K562 (cell line): ENCODE results near the gene MEIOB. TPM values are rescaled to one million over a fixed set of nuclear protein-coding genes. Genes with fewer than 3 reads are reported as not detected.
A peak's percentile ranks its signal among the peaks of the same experiment; 100 is the strongest.

ENCODE experiments used
- ATAC-seq: fragments of 200-7000 bp; cut with Tn5 transposase; 3 replicates; pipeline ENCODE4 v1.9.1; 2020; ENCODE audit warnings: moderate library complexity
- BruUV-seq: library from RNA; stranded (reverse); fragments of 400-500 nt; replicated peaks from 2 replicates; lab custom pipeline; 2021; lab: Mats Ljungman, UMichigan
- CTCF ChIA-PET: fragments of 300-600 bp; formaldehyde crosslinking; extraction: SDS; loops from one replicate; lab custom pipeline; 2021; ENCODE audit warnings: low intra/inter-chr PET ratio; lab: Yijun Ruan, JAX
- POLR2A ChIA-PET: fragments of 300-600, 350-650 bp; sonication (Branson Sonifier 250); formaldehyde crosslinking; extraction: SDS; loops from one replicate; lab custom pipeline; 2021; ENCODE audit warnings: antibody characterized with exemption, inconsistent platforms; lab: Yijun Ruan, JAX
- DNase-seq, 4 experiments: peaks; one replicate each; pipeline versions ENCODE4 v3.0.0 to v3.0.0-alpha.2; 2011 to 2018; ENCODE audit warnings: low spot score in 3 of 4, mixed read lengths in 3 of 4; ENCODE audit errors: extremely low read depth in 1 of 4
- FAIRE-seq: peaks from 2 replicates; lab custom pipeline; 2011; peaks lifted over from hg19 to GRCh38; lab: Jason Lieb, UNC
- H2AFZ ChIP-seq: 2 replicates; pipeline ENCODE4 v1.6.0; 2011; ENCODE audit warnings: low read depth, low read length, control low read depth, inconsistent platforms
- H3K27ac ChIP-seq: fragments of 200-600 bp; 3 replicates; pipeline ENCODE4 v1.8.0; 2011; ENCODE audit warnings: low read depth, mild to moderate bottlenecking, control low read depth, inconsistent platforms, low read length, moderate library complexity, mixed read lengths; ENCODE audit errors: extremely low read depth
- H3K27me3 ChIP-seq, 2 experiments: fragments of 300-600 bp in 1 of 2; 2 replicates in 1 of 2; 3 replicates in 1 of 2; pipeline versions ENCODE4 v1.6.0 to v1.8.0; 2011; ENCODE audit warnings: inconsistent platforms in 2 of 2, low read length in 2 of 2, mild to moderate bottlenecking in 1 of 2, mixed read lengths in 1 of 2, moderate library complexity in 1 of 2; ENCODE audit not compliant: control insufficient read depth in 2 of 2, insufficient read depth in 2 of 2
- H3K36me3 ChIP-seq: fragments of 300-600 bp; 3 replicates; pipeline ENCODE4 v1.8.0; 2011; ENCODE audit warnings: mild to moderate bottlenecking, low read length, inconsistent platforms; ENCODE audit not compliant: control insufficient read depth, insufficient read depth
- H3K4me1 ChIP-seq, 2 experiments: fragments of 200-600 bp in 1 of 2; replicated peaks in 1 of 2; 2 replicates in 1 of 2; 3 replicates in 1 of 2; pipeline versions ENCODE4 v1.5.1 to v1.8.0; 2011; ENCODE audit warnings: inconsistent platforms in 2 of 2, low read length in 2 of 2, mild to moderate bottlenecking in 1 of 2, mixed read lengths in 1 of 2, moderate library complexity in 1 of 2; ENCODE audit not compliant: control insufficient read depth in 2 of 2, insufficient read depth in 2 of 2
- H3K4me2 ChIP-seq: 2 replicates; pipeline ENCODE4 v1.6.1; 2011; ENCODE audit warnings: low read length, control low read depth, inconsistent platforms, mixed read lengths; ENCODE audit not compliant: insufficient read depth
- H3K4me3 ChIP-seq: fragments of 200-600 bp; sonication (generic), shearing (Covaris generic); 2 replicates; pipeline ENCODE4 v1.5.1; 2016; ENCODE audit warnings: control low read depth, inconsistent platforms
- H3K79me2 ChIP-seq: fragments of 200-600 bp; 3 replicates; pipeline ENCODE4 v1.8.0; 2011; ENCODE audit warnings: low read length, inconsistent platforms; ENCODE audit not compliant: control insufficient read depth, insufficient read depth
- H3K9ac ChIP-seq, 2 experiments: 2 replicates each; pipeline versions ENCODE4 v1.6.0 to v1.6.1; 2011; ENCODE audit warnings: low read depth in 2 of 2, low read length in 2 of 2, control low read depth in 1 of 2, inconsistent platforms in 1 of 2, mild to moderate bottlenecking in 1 of 2, mixed read lengths in 1 of 2; ENCODE audit not compliant: insufficient read depth in 1 of 2
- H3K9me1 ChIP-seq: one replicate; pipeline ENCODE4 v1.6.0; 2011; ENCODE audit warnings: inconsistent platforms, mild to moderate bottlenecking, low read length, moderate library complexity; ENCODE audit not compliant: control insufficient read depth, insufficient read depth
- H3K9me3 ChIP-seq: replicated peaks from 2 replicates; pipeline ENCODE4 v1.5.1; 2011; ENCODE audit warnings: low read depth, low read length, inconsistent platforms; ENCODE audit not compliant: control insufficient read depth, insufficient read depth
- H4K20me1 ChIP-seq: replicated peaks from 2 replicates; pipeline ENCODE4 v1.6.1; 2011; ENCODE audit warnings: low read length, inconsistent platforms, mixed read lengths; ENCODE audit not compliant: control insufficient read depth, insufficient read depth
- CREB3 ChIP-seq: fragments of 450-650 bp; conservative IDR thresholded peaks from 2 replicates; pipeline ENCODE4 v1.6.1; 2016; ENCODE audit warnings: missing genetic modification characterization, low read depth, mild to moderate bottlenecking, missing compliant biosample characterization, moderate library complexity
- DDX20 ChIP-seq: fragments of 450-650 bp; IDR thresholded peaks from 2 replicates; pipeline ENCODE4 v1.6.1; 2016; ENCODE audit warnings: missing genetic modification characterization, low read depth, mild to moderate bottlenecking, missing compliant biosample characterization, moderate library complexity
- GABPB1 ChIP-seq: sonication (generic); formaldehyde crosslinking; IDR thresholded peaks from 2 replicates; pipeline ENCODE4 v1.8.0; 2022; ENCODE audit warnings: mild to moderate bottlenecking, missing genetic modification reagents
- HDGF ChIP-seq: fragments of 450-650 bp; IDR thresholded peaks from 2 replicates; pipeline ENCODE4 v1.6.1; 2016
- KDM1A ChIP-seq, 2 experiments: fragments of 450-650 bp; IDR thresholded peaks; 2 replicates each; pipeline ENCODE4 v1.6.1; 2016; ENCODE audit warnings: mild to moderate bottlenecking in 2 of 2
- KLF13 ChIP-seq: fragments of 450-650 bp; IDR thresholded peaks from 2 replicates; pipeline ENCODE4 v1.6.1; 2016; ENCODE audit warnings: missing genetic modification characterization, low read depth, mild to moderate bottlenecking, missing compliant biosample characterization, moderate library complexity, borderline replicate concordance
- NR2C1 ChIP-seq, 2 experiments: fragments of 450-650 bp; IDR thresholded peaks; 2 replicates each; pipeline ENCODE4 v1.6.1; 2017; ENCODE audit warnings: mild to moderate bottlenecking in 2 of 2, antibody characterized with exemption in 1 of 2, inconsistent platforms in 1 of 2, missing compliant biosample characterization in 1 of 2, missing genetic modification characterization in 1 of 2
- NRF1 ChIP-seq, 2 experiments: fragments of 450-650 bp; IDR thresholded peaks in 1 of 2; conservative IDR thresholded peaks in 1 of 2; 2 replicates each; pipeline ENCODE4 v1.6.1; 2014; ENCODE audit warnings: mild to moderate bottlenecking in 2 of 2
- POLR2AphosphoS5 ChIP-seq: IDR thresholded peaks from 2 replicates; pipeline ENCODE4 v1.6.1; 2011; ENCODE audit warnings: mild to moderate bottlenecking, low read depth, low read length, moderate library complexity; ENCODE audit not compliant: control insufficient read depth, insufficient read depth
- SIX5 ChIP-seq, 2 experiments: IDR thresholded peaks; 2 replicates each; pipeline ENCODE4 v1.6.1; 2011; ENCODE audit warnings: low read length in 2 of 2, borderline replicate concordance in 1 of 2, low read depth in 1 of 2, mild to moderate bottlenecking in 1 of 2, moderate library complexity in 1 of 2; ENCODE audit not compliant: insufficient read depth in 1 of 2
- SRSF7 ChIP-seq: fragments of 200-400 bp; formaldehyde crosslinking; optimal IDR thresholded peaks from 2 replicates; pipeline ENCODE3; 2017; ENCODE audit warnings: mild to moderate bottlenecking, low read depth, low read length
- TAL1 ChIP-seq: fragments of 450-650 bp; IDR thresholded peaks from 2 replicates; pipeline ENCODE4 v1.6.1; 2016; ENCODE audit warnings: mild to moderate bottlenecking
- TOE1 ChIP-seq, 2 experiments: fragments of 450-650 bp in 1 of 2; sonication (generic) in 1 of 2; formaldehyde crosslinking in 1 of 2; IDR thresholded peaks; 2 replicates each; pipeline versions ENCODE4 v1.7.1 to v1.8.0; 2016 to 2022; ENCODE audit warnings: borderline replicate concordance in 2 of 2, mild to moderate bottlenecking in 2 of 2, antibody characterized with exemption in 1 of 2, inconsistent platforms in 1 of 2, low read depth in 1 of 2, missing genetic modification reagents in 1 of 2, moderate library complexity in 1 of 2
- ZBTB1 ChIP-seq: sonication (generic); formaldehyde crosslinking; IDR thresholded peaks from 2 replicates; pipeline ENCODE4 v1.8.1; 2023; ENCODE audit warnings: missing genetic modification reagents, low read depth, mild to moderate bottlenecking, borderline replicate concordance
- ZKSCAN1 ChIP-seq: fragments of 150-350 bp; IDR thresholded peaks from 2 replicates; pipeline ENCODE4 v1.6.1; 2016; ENCODE audit warnings: low read depth, low read length
- ZNF140 ChIP-seq: fragments of 250-450 bp; sonication (Bioruptor Pico); IDR thresholded peaks from 2 replicates; pipeline ENCODE4 v1.8.0; 2021; ENCODE audit warnings: moderate library complexity, mild to moderate bottlenecking, inconsistent platforms
- WGBS: fragments of 100-300 bp; shearing (Covaris generic); methylation state at CpG from one replicate; pipeline ENCODE4 v1.1.6; 2016; ENCODE audit warnings: low coverage, mixed read lengths; ENCODE audit not compliant: insufficient coverage; ENCODE audit errors: missing lambda C conversion rate; 5-methylcytosine and 5-hydroxymethylcytosine counted together
- in situ Hi-C: fragments of 300-500 bp; cut with MboI; formaldehyde crosslinking; loops from 4 replicates; pipeline ENCODE4 v1.15.0; 2018; ENCODE audit warnings: inconsistent platforms, mixed read lengths
- intact Hi-C: fragments of 100-400 bp; cut with micrococcal nuclease; formaldehyde crosslinking; loops from 2 replicates; pipeline ENCODE4 v1.14.2; 2022
- polyA plus RNA-seq, 8 experiments: library from polyadenylated mRNA; depleted of rRNA in 4 of 8; stranded (reverse) in 5 of 8; unstranded in 3 of 8; fragments of >200 nt; fragmentation: Nextera tagmentation in 2 of 8; fragmentation: Illumina TruSeq in 1 of 8; extraction: Ambion mirVana in 2 of 8; extraction: Trizol in 1 of 8; gene quantifications; 2 replicates each; pipeline versions ENCODE4 v1.2.1 to v1.2.3, GENCODE V29; 2011 to 2014; ENCODE audit warnings: inconsistent platforms in 1 of 8, missing spikeins in 1 of 8
- total RNA-seq, 7 experiments: library from RNA; depleted of rRNA in 6 of 7; stranded (reverse); fragments of >200 nt in 6 of 7; fragmentation: Illumina TruSeq in 2 of 7; extraction: Trizol in 2 of 7; gene quantifications; 2 replicates each; pipeline versions ENCODE4 v1.2.1 to v1.2.3, GENCODE V29; 2011 to 2021; ENCODE audit warnings: low replicate concordance in 1 of 7
- TF ChIP-seq, protein P1 (sequence below): sonication (generic); formaldehyde crosslinking; IDR thresholded peaks from 2 replicates; pipeline ENCODE4 v1.8.0; 2022; ENCODE audit warnings: missing genetic modification reagents, mild to moderate bottlenecking, moderate library complexity, borderline replicate concordance
- TF ChIP-seq, protein P2 (sequence below): conservative IDR thresholded peaks from 2 replicates; pipeline ENCODE4 v1.6.1; 2011; ENCODE audit warnings: low read depth, mild to moderate bottlenecking, low read length; ENCODE audit not compliant: control insufficient read depth

Gene MEIOB
- total and polyA plus RNA-seq, 9 of the 15 experiments (the other 6 are each of a cell fraction or from before 2014, with no cell fraction given) = 25.4 to 203 (median 97.6) TPM

DNA sequence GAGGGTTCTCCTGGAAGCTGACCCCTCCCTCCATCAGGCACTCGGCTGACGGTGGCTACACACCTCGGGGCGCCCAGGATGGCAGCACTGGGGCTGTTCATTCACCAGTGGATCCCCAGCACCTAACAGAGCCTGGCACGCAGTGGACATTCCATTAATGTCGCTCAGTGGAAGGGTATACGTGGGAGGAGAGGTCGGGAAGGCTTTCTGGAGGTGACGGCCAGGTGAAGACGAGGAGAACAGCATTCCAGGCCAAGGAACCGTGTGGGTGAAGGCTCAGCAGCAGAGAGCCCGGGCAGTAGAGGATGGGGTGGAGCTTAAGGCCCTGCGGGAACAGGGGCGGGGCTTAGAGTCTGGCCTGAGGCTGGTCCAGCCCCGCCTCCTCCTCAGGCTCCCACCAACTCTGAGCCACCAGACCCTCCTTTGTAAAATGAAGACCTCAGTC, 48.8 kb upstream of the MEIOB start:
- intact Hi-C loops (no loop called here), in situ Hi-C loops (no loop called here)
- H2AFZ ChIP-seq = peak overlapping the region; percentile 62; the same call in 1 of the 2 replicates
- peak overlapping the region; percentile 36 for H3K4me2 ChIP-seq
- no peaks in the 10 kb centered on the region for H3K36me3 ChIP-seq
- under 1% methylated on average over 15 of the region's 15 CpGs for WGBS
- ChIA-PET POLR2A (interaction anchor here (0.9 to 1.0 kb wide), 4 partner anchors 19 to 32 kb away, joined by 3 to 6 read pairs (median 3); no protein-coding TSS in a partner anchor), CTCF (interaction anchor here (0.6 kb wide), 1 partner anchor 383 kb away, joined by 3 read pairs; no protein-coding TSS in a partner anchor)
- 0 out of 2 replicates have a peak, but pooled peaks cover 11% of the 10 kb centered on the region for H4K20me1 ChIP-seq
- H3K9me3 ChIP-seq = no peaks in the 10 kb centered on the region
- FAIRE-seq (peak; percentile 93), ATAC-seq (peak; percentile 95), DNase-seq (peak; percentile 76 to 83 (median 79))
- peaks cover 12 to 67% of the 10 kb centered on the region in 2 experiments; a peak in 4 of 5 replicates for H3K4me1 ChIP-seq
- BruUV-seq = no TSS peak
- H3K9ac ChIP-seq = no peak overlapping the region
- no peaks in the 10 kb centered on the region for H3K9me1 ChIP-seq
- no peak overlapping the region for H3K4me3 ChIP-seq
- H3K27me3 ChIP-seq = peaks cover 18 to 31% of the 10 kb centered on the region in 2 experiments; a peak in 4 of 5 replicates
- H3K27ac ChIP-seq = no peak overlapping the region
- no peaks in the 10 kb centered on the region for H3K79me2 ChIP-seq
- TF ChIP-seq TAL1 = no peak
- TF ChIP-seq ZKSCAN1 = no peak
- TF ChIP-seq SIX5 (IDR thresholded peaks at IDR 0.05; ENCODE audit: borderline replicate concordance in 1 of 2, insufficient read depth in 1 of 2, low read depth in 1 of 2, low read length in 2 of 2) = no peak
- no peak for TF ChIP-seq NR2C1 (IDR thresholded peaks at IDR 0.05)
- no peak for TF ChIP-seq NR2C1 (tag; IDR thresholded peaks at IDR 0.05)
- no peak for TF ChIP-seq KLF13 (tag)
- TF ChIP-seq POLR2AphosphoS5 = no peak
- no peak for TF ChIP-seq DDX20 (tag)
- 0 out of 2 replicates have a peak, but pooled peaks have one; percentile 33 for TF ChIP-seq GABPB1
- TF ChIP-seq NRF1 (conservative IDR thresholded peaks at IDR 0.05 in 1 of 2, IDR thresholded peaks at IDR 0.05 in 1 of 2) = peak in 1 of 2 experiments; percentile 27; a peak in 1 of 4 replicates
- TF ChIP-seq, protein P1, sequence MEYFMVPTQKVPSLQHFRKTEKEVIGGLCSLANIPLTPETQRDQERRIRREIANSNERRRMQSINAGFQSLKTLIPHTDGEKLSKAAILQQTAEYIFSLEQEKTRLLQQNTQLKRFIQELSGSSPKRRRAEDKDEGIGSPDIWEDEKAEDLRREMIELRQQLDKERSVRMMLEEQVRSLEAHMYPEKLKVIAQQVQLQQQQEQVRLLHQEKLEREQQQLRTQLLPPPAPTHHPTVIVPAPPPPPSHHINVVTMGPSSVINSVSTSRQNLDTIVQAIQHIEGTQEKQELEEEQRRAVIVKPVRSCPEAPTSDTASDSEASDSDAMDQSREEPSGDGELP (CRISPR knock-in tag) = 0 out of 2 replicates have a peak, but pooled peaks have one; percentile 21
- TF ChIP-seq KDM1A (IDR thresholded peaks at IDR 0.05) = no peak
- TF ChIP-seq SRSF7 = no peak
- TF ChIP-seq CREB3 (tag) = no peak
- TF ChIP-seq ZBTB1 = 0 out of 2 replicates have a peak, but pooled peaks have one; percentile 40
- TF ChIP-seq HDGF = no peak
- TF ChIP-seq, protein P2, sequence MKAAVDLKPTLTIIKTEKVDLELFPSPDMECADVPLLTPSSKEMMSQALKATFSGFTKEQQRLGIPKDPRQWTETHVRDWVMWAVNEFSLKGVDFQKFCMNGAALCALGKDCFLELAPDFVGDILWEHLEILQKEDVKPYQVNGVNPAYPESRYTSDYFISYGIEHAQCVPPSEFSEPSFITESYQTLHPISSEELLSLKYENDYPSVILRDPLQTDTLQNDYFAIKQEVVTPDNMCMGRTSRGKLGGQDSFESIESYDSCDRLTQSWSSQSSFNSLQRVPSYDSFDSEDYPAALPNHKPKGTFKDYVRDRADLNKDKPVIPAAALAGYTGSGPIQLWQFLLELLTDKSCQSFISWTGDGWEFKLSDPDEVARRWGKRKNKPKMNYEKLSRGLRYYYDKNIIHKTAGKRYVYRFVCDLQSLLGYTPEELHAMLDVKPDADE = no peak
- TF ChIP-seq ZNF140 (CRISPR knock-in tag) = no peak
- TF ChIP-seq TOE1 (IDR thresholded peaks at IDR 0.05; ENCODE audit: borderline replicate concordance) = peak; percentile 44; the same call in 1 of the 2 replicates
- TF ChIP-seq TOE1 (CRISPR knock-in tag; IDR thresholded peaks at IDR 0.05; ENCODE audit: borderline replicate concordance, low read depth) = no peak
